HG03039 (cell line): ENCODE data around the gene RFPL1.
"Not testable (repeated sequence)": the region's sequence is repeated elsewhere in the genome, so short reads cannot be mapped to it uniquely, and the experiment has no call there.

Experiments
- ATAC-seq: cut with Tn5 transposase; IDR thresholded peaks from one replicate; pipeline ENCODE4 v1.9.1; 2021; ENCODE audit warnings: mild to moderate bottlenecking, moderate library complexity; ENCODE audit not compliant: unreplicated experiment

RFPL1 gene

GRCh38 chr22:29438283-29438682 is at the start of gene RFPL1:
Gene RFPL1, plus strand, starts transcription at chr22:29438583.
- ATAC-seq = not testable (repeated sequence)

- ATAC-seq = no peak
Measured at GRCh38 chr22:29388759-29389090, 49.7 kb upstream of the RFPL1 start.

- no peak for ATAC-seq
Measured at GRCh38 chr22:29390270-29390669, 48.1 kb upstream of the RFPL1 start.

- no peak for ATAC-seq
Measured at GRCh38 chr22:29391546-29391945, 46.8 kb upstream of the RFPL1 start.

- no peak for ATAC-seq
Measured at GRCh38 chr22:29393019-29393608, 45.3 kb upstream of the RFPL1 start.

GRCh38 chr22:29394931-29395581 is 43.3 kb upstream of the RFPL1 start:
- ATAC-seq = no peak

GRCh38 chr22:29396126-29396525 is 42.3 kb upstream of the RFPL1 start:
- ATAC-seq = no peak

GRCh38 chr22:29397791-29398190 is 40.6 kb upstream of the RFPL1 start:
- no peak for ATAC-seq

- ATAC-seq = no peak
Measured at GRCh38 chr22:29400576-29400975, 37.8 kb upstream of the RFPL1 start.

GRCh38 chr22:29401538-29401937 is 36.8 kb upstream of the RFPL1 start:
- not testable (repeated sequence) for ATAC-seq

GRCh38 chr22:29408940-29409339 is 29.4 kb upstream of the RFPL1 start:
- no peak for ATAC-seq

- not testable (repeated sequence) for ATAC-seq
Measured at GRCh38 chr22:29411569-29412211, 26.7 kb upstream of the RFPL1 start.

GRCh38 chr22:29412772-29413171 is 25.6 kb upstream of the RFPL1 start:
- not testable (repeated sequence) for ATAC-seq

- ATAC-seq = not testable (repeated sequence)
Measured at GRCh38 chr22:29414951-29415591, 23.3 kb upstream of the RFPL1 start.

GRCh38 chr22:29418704-29419103 is 19.7 kb upstream of the RFPL1 start:
- not testable (repeated sequence) for ATAC-seq

- ATAC-seq = no peak
Measured at GRCh38 chr22:29426476-29426875, 11.9 kb upstream of the RFPL1 start.

GRCh38 chr22:29427176-29427760 is 11.1 kb upstream of the RFPL1 start:
- no peak for ATAC-seq

GRCh38 chr22:29431986-29432385 is 6.4 kb upstream of the RFPL1 start:
- ATAC-seq = no peak

- ATAC-seq = no peak
Measured at GRCh38 chr22:29433856-29434255, 4.5 kb upstream of the RFPL1 start.

GRCh38 chr22:29434288-29434687 is 4.1 kb upstream of the RFPL1 start:
- ATAC-seq = no peak
